ENCODE results near the gene TTC21B. TPM values are rescaled to one million over a fixed set of nuclear protein-coding genes. Genes with fewer than 3 reads are reported as not detected.
A peak's percentile ranks its signal among the peaks of the same experiment; 100 is the strongest.

TTC21B gene
- total and polyA plus RNA-seq, 9 of the 15 experiments (the other 6 are each of a cell fraction or from before 2014, with no cell fraction given), result 5.2 to 34.9 (median 18.5) TPM

GRCh38 chr2:165952741-165953211, 800 bp downstream of the TTC21B start (continued):
- TF ChIP-seq ZBTB26 (CRISPR knock-in tag; IDR thresholded peaks at IDR 0.05) (no peak), TBL1XR1 (IDR thresholded peaks at IDR 0.05; ENCODE audit: low read length in 2 of 2) (no peak), HDAC6 (IDR thresholded peaks at IDR 0.05; ENCODE audit: low read depth, low read length) (no peak), YY1 (IDR thresholded peaks at IDR 0.05; ENCODE audit: borderline replicate concordance in 1 of 3, control insufficient read depth in 1 of 3, extremely low read depth in 1 of 3, insufficient read depth in 3 of 3, insufficient read length in 1 of 3, insufficient replicate concordance in 2 of 3, low read depth in 1 of 3, low read length in 2 of 3) (no peak), MYBL2 (IDR thresholded peaks at IDR 0.05; ENCODE audit: low read depth) (no peak), MYBL2 (CRISPR knock-in tag; IDR thresholded peaks at IDR 0.05; ENCODE audit: borderline replicate concordance) (no peak), ARID1B (IDR thresholded peaks at IDR 0.05) (peak; percentile 46; the same call in 1 of the 2 replicates), YBX1 (IDR thresholded peaks at IDR 0.05) (no peak), PHB (CRISPR knock-in tag; IDR thresholded peaks at IDR 0.05) (no peak), ZNF586 (CRISPR knock-in tag; conservative IDR thresholded peaks at IDR 0.05) (no peak), ZNF239 (CRISPR knock-in tag; IDR thresholded peaks at IDR 0.05) (no peak), ATF6 (CRISPR knock-in tag; IDR thresholded peaks at IDR 0.05) (no peak), RBBP5 (IDR thresholded peaks at IDR 0.05; ENCODE audit: borderline replicate concordance, insufficient read depth, low read length, poor library complexity, severe bottlenecking) (no peak), HDGF (IDR thresholded peaks at IDR 0.05) (no peak), PCBP1 (IDR thresholded peaks at IDR 0.05; ENCODE audit: low read depth, low read length, poor library complexity, severe bottlenecking) (no peak), KAT2B (IDR thresholded peaks at IDR 0.05; ENCODE audit: low read depth, low read length) (no peak), ZNF324 (CRISPR knock-in tag; IDR thresholded peaks at IDR 0.05) (no peak), HDAC3 (IDR thresholded peaks at IDR 0.05; ENCODE audit: borderline replicate concordance, partially characterized antibody) (no peak), UBTF (IDR thresholded peaks at IDR 0.05; ENCODE audit: borderline replicate concordance in 1 of 2, low read depth in 2 of 2, low read length in 2 of 2) (no peak), TAL1 (IDR thresholded peaks at IDR 0.05) (peak; percentile 25; the same call in 1 of the 2 replicates), NCOA6 (IDR thresholded peaks at IDR 0.05) (no peak), MTA2 (IDR thresholded peaks at IDR 0.05; ENCODE audit: low read depth) (no peak), ZNF24 (IDR thresholded peaks at IDR 0.05) (peak; percentile 81; the same call in 1 of the 2 replicates), SMAD4 (CRISPR knock-in tag; conservative IDR thresholded peaks at IDR 0.05) (no peak)

Data from K562 (cell line).